C4-2B (cell line): ENCODE results near the gene HOXA6.

ENCODE experiments used
- ZFX ChIP-seq: fragments of 450-650 bp; IDR thresholded peaks from 2 replicates; pipeline ENCODE4 v1.6.1; 2017
- TF ChIP-seq, protein P1 (sequence below): fragments of 450-650 bp; conservative IDR thresholded peaks from 2 replicates; pipeline ENCODE4 v1.5.1; 2017; ENCODE audit warnings: mild to moderate bottlenecking

DNA sequence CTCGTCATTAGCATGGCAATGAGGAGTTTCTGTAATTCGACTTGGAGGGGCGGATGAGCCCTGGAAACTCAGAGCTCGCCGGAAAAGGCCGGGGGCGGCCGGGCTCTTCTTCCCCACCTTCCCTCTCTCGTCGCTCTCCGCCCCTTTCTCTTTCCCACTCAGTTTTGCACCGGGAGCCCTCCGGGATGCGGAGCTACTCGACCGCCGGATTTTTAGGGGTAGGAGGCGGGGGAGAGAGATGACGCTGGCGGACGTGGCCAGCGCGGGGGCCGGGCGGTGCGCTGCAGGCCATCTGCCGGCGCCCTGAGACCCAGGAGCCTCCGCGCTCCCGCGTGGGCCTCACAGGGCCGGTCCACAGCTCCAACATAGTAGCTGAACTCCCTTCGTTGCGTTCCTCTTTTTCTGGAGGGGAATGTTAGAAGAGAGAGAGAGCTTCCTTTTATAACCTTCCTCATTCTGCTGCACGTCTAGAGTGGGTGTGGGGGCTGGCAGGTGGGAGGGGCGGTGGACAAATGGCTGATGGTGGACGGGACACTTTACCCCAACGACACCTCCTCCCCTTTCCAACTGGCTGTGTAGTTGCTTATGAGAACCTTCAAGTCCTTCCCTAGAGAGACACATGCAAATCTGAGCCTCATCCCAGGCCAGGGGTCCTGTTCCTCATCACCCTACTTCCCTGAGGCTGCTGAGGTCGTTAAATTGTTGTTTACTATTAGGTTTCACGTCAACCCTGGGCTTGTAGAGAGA lies 50.6 kb downstream of the HOXA6 start:
- TF ChIP-seq, protein P1, sequence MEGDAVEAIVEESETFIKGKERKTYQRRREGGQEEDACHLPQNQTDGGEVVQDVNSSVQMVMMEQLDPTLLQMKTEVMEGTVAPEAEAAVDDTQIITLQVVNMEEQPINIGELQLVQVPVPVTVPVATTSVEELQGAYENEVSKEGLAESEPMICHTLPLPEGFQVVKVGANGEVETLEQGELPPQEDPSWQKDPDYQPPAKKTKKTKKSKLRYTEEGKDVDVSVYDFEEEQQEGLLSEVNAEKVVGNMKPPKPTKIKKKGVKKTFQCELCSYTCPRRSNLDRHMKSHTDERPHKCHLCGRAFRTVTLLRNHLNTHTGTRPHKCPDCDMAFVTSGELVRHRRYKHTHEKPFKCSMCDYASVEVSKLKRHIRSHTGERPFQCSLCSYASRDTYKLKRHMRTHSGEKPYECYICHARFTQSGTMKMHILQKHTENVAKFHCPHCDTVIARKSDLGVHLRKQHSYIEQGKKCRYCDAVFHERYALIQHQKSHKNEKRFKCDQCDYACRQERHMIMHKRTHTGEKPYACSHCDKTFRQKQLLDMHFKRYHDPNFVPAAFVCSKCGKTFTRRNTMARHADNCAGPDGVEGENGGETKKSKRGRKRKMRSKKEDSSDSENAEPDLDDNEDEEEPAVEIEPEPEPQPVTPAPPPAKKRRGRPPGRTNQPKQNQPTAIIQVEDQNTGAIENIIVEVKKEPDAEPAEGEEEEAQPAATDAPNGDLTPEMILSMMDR, result no peak
- TF ChIP-seq ZFX, result no peak
